Occipital lobe (tissue), 2 donors: ENCODE data around the gene SLC17A9. TPM values are rescaled to one million over a fixed set of nuclear protein-coding genes. Genes with fewer than 3 reads are reported as not detected.

Experiments used
- DNase-seq: peaks from one replicate; lab custom pipeline; 2025; lab: John Stamatoyannopoulos, UW
- total RNA-seq: library from RNA; depleted of rRNA; stranded (reverse); fragments of >200 nt; gene quantifications from one replicate; pipeline ENCODE4 v1.2.3, GENCODE V29; 2014

The SLC17A9 gene
- total RNA-seq, 1 donor from 2014 or later = 0.16 TPM

DNA sequence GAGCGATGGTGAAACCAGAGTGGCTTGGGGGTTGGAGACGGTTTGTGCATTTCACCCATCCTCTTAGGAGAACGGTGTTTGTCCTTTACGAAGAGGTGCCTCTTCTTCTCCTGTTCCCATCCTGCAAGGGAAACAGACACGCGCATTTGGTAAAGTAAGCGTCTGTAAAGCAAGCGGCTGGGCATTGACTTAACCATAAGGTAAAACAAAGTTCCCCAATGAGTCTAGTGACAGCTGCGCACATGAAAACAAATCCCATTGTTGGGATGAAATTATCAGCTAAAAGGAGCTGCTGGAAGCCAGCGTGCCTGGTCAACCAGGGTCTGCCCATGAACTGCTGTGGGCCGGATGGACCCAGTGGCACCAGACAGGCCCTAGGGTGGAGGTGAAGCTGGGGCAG is 48.4 kb downstream of the SLC17A9 start:
- no peak for DNase-seq

DNA sequence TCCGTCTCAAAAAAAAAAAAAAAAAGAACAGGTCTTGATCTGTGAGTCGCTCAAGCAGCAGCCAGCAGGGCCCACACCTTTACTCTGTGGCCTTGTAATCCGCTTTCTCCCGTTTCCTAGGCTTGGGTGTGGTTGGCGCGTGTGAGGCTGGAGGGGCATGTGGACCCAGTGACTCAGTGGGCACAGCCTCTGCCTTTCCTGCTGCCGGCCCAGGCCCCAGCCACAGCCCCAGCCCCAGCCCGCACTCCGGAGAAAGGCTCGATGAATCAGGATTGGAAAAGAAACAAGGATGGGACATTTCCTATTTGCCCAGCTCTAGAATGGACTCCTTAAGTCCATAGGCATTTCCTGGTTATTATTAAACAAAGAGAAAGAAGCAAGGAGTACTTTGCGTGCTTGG is 50.0 kb downstream of the SLC17A9 start:
- DNase-seq = no peak

DNA sequence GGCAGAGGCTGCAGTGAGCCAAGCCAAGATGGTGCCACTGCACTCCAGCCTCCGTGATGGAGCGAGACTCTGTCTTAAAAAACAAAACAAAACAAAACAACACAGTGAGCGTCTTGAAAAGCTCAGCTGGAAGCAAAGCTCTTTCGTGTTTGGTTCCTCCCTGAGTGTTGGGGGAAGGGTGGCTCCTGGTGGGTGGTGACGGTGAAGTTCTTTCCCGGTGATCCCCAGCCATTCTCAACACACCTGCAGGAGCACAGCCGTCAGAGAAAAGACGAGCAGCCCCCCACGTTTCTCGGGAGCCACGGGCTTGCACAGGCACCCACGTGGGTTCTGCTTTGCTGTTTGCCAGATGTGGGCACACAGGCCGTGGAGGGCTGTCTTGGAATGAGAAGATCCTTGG is 51.0 kb downstream of the SLC17A9 start:
- DNase-seq = no peak

DNA sequence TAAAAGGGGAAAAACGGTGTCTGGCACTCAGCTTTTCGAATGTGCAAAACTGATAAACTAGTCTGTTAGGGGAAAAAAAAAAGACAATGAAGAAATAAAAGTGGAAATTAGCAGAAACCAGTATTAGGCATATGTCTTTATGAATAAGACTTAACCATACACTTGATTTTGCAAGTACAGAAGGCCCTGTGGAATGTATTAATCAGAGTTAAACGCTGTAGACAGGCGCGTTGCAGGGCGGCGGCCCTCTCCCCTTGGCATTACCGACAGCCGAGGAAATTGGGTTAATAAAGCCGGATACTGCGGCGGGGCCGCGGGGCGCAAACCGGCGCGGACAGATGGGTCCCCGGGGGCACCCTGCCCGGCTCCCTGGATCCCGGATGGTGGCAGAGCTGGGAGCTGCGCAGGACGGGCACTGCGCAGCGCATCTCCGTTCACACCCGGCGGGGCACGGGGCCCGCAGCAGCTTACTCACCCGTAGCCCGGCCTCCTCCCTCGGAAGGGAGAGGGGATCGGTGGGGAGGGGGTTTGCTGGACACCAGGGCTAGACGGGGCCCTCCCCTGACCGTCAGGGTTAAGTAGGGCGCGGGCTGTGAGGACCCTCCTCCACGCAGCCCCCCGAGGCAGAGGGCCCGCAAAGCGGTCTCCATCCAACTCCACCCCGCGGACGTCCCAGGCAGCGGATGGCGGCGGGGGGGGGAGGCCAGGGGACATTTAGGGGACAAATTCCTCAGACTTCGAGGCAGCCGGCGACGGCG is 52.3 kb downstream of the SLC17A9 start:
- no peak for DNase-seq

DNA sequence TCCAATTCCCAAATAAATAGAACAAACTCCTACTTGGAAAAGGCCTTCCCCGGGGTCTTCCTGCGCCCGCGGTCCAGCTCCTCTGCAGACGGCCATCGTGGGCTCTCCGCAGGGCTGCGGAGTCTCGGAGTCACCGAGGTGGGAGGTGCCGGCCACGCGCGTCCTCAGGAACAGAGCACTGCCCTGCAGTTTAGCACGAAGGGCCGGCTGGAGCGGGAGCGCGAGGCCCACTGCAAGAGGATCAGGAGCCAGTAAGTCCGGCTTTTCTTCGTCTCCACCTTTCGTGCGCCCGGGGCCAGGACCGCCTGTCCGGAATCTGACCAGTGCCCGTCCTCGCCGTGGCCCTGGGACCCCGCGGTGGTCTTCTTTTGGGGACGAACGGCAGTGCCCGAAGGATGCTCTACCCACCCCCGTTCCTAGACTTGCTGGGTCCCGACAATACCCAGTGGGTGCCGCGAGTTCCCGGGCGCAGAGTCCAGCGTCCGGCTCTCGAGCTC is 52.9 kb downstream of the SLC17A9 start:
- no peak for DNase-seq

DNA sequence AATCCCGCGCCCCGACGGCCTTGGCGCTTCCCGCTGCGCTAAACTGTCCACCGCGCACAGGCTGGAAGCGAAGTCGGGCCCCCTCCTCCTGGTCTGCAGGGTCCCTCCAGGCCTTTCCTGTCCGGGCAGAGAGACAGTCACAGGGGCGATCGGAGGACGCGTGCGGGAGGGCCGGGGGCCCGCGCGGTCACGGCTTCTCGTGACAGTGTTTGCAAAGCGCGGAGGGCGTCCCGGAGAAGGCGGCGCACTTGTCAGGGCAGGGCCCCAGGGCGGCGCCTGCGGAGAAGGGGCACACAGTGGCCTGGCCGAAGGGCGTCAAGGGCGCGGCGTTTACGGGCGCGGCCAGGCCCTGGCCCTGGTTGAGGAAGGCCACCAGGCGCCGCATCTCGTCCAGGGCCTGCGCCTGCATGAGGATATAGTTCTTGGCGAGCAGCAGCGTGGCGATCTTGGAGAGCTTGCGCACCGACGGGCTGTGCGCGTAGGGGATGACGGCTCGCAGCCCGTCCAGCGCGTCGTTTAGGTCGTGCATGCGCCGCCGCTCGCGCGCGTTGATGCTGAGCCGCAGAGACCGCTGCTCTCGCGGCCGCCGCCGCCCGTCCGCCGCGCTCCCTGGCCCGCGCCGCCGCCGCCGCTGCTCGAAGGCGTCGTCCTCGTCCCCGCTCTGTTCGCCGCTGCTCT is 53.5 kb downstream of the SLC17A9 start:
- DNase-seq = no peak

DNA sequence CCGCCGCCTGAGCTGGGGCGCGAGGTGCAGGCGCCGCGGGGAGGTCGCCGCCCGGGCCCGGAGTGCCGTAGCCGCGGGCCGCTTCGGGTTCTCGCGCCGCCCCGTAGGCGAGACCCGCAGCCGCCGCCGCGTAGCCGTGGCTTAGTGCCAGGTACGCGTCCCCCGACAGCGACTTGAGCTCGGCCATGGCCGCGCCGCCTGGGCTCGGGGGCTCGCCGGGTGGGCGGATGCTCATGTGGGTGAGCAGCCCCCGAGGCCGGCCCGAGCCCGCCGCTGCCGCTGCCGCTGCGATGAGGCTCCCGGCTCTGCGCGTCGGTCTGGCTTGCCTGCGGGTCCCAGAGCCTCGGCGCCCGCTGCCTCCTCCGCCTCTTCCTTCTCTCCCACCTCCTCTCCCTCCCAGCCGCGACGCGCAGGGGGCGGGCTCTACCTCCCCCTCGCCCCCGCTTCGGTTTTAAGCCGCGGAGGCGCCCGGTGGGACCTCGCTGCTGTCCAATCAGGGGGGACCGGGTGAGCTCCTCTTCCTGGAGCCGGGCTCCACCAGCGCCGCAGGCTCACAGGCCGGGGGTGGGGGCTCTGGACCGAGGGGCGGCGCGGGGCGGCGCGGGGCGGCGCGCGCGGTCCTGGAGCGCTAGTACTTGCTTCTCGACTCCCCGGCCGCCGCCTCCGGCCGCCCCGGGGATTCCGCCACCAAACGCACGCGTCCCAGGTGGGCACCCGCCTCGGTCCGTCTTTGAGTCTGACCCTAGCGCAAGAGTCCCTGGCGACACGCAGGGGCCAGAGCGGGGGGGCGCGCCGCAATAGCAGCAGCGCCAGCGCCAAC is 54.2 kb downstream of the SLC17A9 start, which contains the start of gene BHLHE23:
TSS of gene BHLHE23 (minus strand) at position 425 of the 820 bp plus-strand sequence. CDS start at position 235, 190 bp downstream.
- no peak for DNase-seq

DNA sequence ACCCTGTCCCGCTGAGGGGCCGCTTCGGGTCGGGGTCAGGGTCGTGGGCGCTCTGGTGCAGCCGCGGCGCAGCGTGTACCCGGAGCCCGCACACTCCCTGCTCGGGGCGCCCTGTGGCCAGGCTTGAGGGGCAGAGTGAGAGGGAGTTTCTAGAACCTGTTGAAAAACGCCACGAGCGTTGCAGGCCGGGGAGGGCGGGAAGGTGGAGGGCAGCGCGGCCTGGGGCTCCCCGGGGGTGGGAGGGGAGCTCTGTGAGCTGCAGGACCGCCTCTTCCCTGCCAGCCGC is 54.8 kb downstream of the SLC17A9 start:
- no peak for DNase-seq

DNA sequence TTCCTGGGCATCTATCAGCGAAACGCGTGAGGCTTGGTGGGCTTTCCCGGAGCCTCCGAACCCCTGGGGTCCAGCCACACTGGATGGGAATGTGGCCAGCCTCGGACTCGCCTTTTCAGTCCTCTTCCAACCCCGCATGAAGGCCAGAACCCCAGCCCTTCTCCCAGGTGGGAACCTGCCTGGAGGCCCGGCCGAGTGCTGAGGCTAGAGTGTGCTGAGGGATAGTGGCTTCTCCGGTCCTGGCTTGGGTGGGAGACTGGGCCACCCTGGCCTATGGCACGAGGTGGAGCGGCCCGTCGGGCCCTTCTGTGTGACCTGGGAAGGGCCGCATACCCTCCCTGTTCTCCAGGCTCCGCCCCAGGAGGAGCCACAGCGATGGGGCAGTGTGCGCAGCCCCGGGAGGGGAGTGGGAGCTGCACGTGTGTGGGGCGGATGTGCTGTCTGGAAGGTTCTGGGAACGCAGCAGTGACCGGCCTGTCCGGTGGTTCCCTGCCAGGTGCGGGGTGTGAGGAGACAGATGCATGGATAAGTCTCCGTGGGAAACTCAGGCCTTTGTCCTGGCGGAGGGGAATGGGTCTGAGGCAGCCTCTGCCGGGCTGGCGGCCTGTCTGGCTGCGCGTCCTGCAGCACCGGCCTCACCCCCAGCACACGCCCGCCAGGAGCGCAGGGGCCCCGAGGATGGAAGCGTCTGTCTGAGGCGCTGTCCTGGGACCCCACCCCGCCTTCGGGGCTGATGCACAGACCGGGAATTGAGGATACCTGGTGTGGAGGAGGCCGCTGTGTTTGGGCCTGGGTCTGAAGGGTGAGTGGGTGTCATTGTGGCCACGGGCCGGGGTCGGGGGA is 55.4 kb downstream of the SLC17A9 start:
- DNase-seq = no peak

DNA sequence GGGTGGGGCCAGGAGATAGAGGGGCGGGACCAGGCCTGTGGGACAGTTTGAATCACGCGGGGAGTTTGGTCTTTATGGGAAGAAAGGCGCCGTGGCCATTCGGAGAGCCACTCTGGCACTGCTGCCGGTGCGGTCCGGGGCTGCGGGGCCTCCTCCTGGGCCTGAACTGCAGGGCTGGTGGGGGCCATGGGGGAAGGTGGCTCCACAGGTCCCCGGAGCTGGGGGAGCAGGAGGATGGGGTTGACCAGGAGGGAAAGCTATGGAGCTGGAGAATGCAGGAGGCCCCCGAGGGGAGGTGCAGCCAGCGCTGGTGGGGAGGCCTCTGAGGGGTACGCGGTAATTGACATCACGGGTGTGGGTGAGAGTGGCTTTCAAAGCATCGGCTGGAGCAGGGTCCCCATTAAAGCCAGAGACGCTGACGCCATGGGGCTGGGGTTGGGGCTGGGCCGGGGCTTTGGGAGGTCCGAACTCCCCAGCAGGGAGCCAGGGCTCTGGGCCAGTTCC is 56.1 kb downstream of the SLC17A9 start:
- DNase-seq = no peak

DNA sequence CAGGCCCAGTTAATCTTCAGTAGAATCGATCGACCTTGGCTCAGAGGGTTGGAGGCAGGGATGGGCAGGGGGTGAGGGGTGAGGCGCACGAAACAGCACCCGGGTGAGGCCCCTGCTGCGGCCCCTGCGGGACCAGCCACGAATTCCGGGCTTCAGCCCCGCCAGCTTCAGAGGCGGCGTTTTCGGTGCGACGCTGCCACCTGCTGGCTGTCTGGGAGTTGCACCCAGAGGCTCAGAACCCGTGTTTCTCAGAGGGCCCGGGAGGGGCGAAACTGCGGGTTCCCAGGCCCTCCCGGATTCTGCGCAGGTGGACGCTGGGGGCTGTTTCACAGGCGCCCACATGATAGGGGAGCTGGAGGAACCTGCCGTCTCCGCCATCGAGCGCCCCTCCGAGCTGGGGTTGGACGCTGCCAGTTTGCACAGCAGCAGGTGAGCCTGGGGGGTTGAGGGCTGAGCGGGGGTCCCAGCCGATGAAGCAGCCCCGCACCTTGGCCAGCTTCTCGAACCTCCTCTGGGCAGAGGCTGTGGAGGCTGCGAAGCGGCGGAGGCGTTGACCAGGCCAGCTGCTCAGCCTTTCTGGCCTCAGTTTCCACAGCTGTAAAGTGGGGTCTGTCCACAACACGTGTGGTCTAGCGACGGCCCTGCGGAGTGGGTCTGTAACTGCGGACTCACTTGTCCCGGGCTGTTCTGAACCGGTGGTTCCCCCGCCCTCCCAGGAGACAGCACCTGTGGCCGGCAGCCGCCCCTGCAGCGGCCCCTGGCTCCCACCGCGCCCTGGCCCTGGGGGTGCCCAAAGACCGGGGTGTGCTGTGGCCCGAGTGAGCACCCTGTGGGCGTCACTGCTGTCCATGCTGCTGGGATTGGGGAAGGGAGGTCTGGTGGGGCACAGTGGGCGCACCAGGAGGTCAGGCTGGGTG is 56.8 kb downstream of the SLC17A9 start:
- DNase-seq = peak; percentile 27

DNA sequence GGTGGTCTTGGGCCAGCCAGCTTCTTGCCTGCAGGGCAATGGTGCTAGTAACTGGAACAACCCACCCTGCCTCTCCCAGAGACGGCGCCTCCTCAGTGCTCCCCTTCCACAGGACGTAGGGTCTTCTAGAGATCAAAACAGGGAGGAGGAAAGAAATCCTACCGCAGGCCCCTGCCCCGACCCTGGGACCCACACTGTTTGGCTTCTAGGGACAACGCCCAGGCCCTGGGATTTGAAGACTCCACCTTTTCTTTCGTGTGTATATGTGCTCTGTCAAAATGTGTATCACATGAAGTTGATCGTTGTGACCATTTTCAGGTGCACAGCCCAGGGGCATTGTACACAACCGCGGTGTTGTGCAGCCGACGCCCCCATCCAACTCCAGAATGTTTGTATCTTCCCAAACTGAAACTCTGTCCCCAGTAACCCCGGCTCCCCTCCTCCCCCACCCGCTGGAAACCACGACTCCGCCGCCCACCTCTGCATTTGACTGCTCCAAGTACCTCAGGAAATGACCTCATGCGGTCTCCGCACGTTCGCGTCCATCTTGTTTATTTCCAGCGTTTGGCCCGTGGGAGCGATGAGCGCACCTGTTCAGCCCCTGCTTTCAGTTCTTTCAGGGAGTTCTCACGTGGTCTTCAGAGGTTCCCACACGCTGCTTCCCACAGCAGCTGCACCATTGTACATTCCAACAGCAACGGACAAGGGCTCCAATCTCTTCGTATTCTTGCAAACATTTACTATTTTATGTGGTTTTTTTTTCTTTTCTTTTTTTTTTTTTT is 57.7 kb downstream of the SLC17A9 start:
- DNase-seq = no peak

DNA sequence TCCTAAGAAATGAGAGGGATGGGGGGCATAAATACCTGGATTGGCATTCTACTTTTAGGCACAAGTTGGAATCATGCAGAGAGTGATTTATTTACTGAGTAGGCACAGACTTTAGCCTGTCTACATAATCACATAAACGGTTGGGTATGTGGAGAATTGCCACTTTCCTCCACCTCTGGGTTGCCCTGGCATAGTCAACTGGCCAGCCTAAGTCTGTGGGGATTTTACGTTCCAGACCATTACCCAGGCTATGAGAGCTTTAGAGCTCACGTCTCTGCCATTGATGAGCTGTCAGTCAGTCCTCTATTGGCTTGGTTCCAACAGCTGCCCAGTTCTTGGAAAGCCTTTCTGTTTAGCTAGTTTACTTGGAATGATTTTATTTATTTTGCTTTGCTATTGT is 59.3 kb downstream of the SLC17A9 start:
- no peak for DNase-seq

DNA sequence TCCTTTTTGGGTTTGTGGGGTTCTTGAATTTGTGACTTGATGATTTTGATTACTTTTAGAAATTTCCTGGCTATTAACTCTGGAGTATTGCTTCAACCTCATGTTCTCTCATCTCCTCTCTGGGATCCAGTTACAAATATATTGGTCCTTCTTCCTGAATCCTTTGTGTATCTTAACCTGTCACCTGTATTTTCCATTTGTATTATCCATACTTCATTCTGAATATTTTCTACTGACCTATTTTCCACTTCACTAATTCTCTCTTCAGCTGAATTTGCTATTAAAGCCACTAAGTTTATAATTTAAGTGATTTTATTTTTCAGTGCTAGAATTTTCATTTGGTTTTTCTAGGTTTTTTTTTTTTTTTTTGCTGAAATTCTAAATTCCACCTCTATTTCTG is 60.7 kb downstream of the SLC17A9 start:
- DNase-seq = no peak

DNA sequence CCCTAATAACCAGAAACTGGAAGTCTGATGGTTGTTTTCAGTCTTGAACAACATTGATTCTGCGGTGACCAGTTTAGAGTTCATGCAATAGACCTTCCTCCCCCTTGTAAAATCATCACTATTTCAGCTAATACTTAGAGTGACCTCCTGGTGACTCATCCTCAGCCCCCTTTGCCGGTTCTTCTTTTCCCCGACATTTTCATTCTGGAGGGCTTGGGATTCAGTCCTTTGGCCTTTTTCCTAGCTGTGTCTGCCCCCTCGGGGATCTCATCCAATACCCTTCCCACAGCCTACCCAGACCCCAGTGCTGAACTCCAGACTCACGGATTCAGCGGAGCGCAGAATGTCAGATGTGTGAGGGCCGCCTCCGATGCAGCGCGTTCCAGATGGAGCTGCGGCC is 61.8 kb downstream of the SLC17A9 start:
- no peak for DNase-seq

DNA sequence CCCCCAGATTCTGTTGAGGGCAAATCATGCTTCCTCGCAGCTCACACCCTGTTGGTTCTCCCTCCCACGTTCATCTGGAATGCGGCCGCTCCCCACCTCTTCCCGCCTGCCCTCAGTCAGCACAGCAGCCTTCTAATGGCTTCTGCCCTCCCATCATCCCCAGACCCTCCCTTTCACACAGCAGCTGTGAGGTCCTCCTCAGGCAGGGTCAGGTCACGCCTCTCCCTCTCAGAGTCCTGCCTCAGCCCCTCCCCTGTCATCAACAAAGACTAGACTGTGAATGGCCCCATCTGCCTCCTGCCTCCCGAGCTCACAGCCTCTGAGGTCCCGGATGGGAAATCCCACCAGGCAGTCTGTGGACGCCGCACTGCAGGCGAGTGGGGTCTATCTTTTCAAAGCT is 62.2 kb downstream of the SLC17A9 start:
- DNase-seq = no peak

DNA sequence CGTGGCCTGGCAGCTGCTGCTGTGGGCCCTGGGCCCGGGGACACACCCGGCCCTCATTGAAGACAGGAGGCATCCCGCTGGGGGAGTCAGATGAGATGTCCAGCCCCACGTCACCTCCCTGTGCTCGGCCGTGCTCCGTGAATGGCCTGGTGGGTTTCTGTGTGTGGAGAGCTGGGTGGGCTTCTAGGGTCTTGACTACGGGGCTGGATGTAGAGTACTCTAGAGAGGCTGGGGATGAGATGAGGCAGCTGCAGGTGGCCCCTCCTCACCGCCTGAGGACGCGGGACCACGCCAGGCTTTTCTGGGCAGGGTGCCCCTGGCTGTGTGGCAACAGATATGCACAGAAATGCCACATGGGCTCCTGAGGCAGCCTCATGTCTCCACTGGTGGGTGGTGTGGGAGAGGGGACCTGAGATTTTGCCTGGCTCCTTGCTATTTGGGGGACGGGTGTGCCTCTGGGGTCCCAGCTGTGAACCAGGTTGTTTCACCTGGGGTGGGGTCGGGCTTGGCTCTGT is 62.7 kb downstream of the SLC17A9 start:
- DNase-seq = no peak

DNA sequence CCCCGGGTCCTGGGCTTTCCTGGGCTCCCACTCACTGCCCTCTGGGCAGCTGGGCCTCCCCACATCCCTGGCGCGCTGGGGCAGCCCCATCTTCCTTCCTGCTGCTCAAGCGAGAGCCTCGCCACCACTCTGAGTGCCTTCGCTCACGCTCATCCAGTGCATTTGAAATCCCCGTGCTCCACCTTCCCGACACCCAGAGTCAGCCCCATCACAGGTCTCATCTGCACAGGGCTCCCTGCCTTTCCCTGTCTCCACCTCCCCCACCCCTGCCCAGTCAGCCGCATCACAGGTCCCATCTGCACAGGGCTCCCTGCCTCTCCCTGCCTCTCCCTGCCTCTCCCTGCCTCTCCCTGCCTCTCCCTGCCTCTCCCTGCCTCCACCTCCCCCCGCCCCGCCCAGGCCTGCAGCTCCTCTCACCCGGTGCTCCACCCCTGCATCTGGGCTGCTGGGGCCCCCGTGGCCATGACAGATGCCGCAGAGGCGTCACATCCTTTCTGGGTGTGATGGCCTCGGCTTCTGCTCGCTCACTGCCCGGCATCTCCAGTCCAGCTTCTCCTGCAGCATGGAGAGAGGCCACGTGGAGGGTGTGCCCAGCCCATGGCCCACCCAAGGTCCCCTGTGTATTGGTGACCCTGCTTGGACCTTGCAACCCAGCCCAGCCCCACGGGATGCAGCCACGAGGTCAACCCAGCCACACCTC is 63.3 kb downstream of the SLC17A9 start:
- DNase-seq = no peak
